A549 (cell line): ENCODE results near the gene HELT. TPM values are rescaled to one million over a fixed set of nuclear protein-coding genes. Genes with fewer than 3 reads are reported as not detected.

Experiments
- ATAC-seq, 2 experiments: fragments of 200-7000 bp in 1 of 2; fragments of >200 bp in 1 of 2; cut with Nextera tagmentation in 1 of 2; cut with Tn5 transposase in 1 of 2; 3 replicates each; pipeline versions ENCODE4 v1.8.0 to v1.9.1; 2018 to 2020; ENCODE audit warnings: mild to moderate bottlenecking in 1 of 2, moderate library complexity in 1 of 2
- CTCF ChIA-PET: fragments of 300-600 bp; sonication (Branson Sonifier 250); formaldehyde crosslinking; extraction: SDS; loops from one replicate; lab custom pipeline; 2021; ENCODE audit warnings: antibody characterized with exemption, inconsistent platforms; lab: Yijun Ruan, JAX
- POLR2A ChIA-PET: fragments of 350-600 bp; formaldehyde crosslinking; extraction: SDS; loops from one replicate; lab custom pipeline; 2021; ENCODE audit warnings: antibody characterized with exemption, inconsistent platforms; lab: Yijun Ruan, JAX
- DNase-seq, 2 experiments: peaks; one replicate each; pipeline versions ENCODE4 v3.0.0 to v3.0.0-alpha.2; 2011 to 2016; ENCODE audit warnings: low read depth in 1 of 2, low spot score in 1 of 2
- FAIRE-seq: peaks from 2 replicates; lab custom pipeline; 2011; peaks lifted over from hg19 to GRCh38; lab: Jason Lieb, UNC
- H3K27ac ChIP-seq, 2 experiments: fragments of >200 bp; sonication (Bioruptor Twin); formaldehyde crosslinking; 3 replicates each; pipeline ENCODE4 v1.5.1; 2016 to 2017
- H3K4me1 ChIP-seq: fragments of >200 bp; sonication (Bioruptor Twin); formaldehyde crosslinking; 3 replicates; pipeline ENCODE4 v1.6.1; 2016
- H3K4me2 ChIP-seq: fragments of >200 bp; sonication (Bioruptor Twin); formaldehyde crosslinking; 3 replicates; pipeline ENCODE4 v1.6.1; 2016
- H3K4me3 ChIP-seq: fragments of >200 bp; sonication (Bioruptor Twin); formaldehyde crosslinking; 3 replicates; pipeline ENCODE4 v1.5.1; 2016
- H3K9me3 ChIP-seq: fragments of >200 bp; sonication (Bioruptor Twin); formaldehyde crosslinking; 3 replicates; pipeline ENCODE4 v1.6.1; 2016
- BHLHE40 ChIP-seq: IDR thresholded peaks from 2 replicates; pipeline ENCODE4 v1.6.1; 2012; ENCODE audit warnings: low read depth, low read length, inconsistent platforms
- CBX8 ChIP-seq: fragments of 200-600 bp; sonication (generic); IDR thresholded peaks from 2 replicates; pipeline ENCODE4 v1.6.1; 2016
- CHD2 ChIP-seq: fragments of 150-350 bp; IDR thresholded peaks from 2 replicates; pipeline ENCODE4 v1.6.1; 2014; ENCODE audit warnings: low read length; ENCODE audit not compliant: partially characterized antibody
- EHF ChIP-seq: fragments of 250-450 bp; sonication (Bioruptor Pico); IDR thresholded peaks from 2 replicates; pipeline ENCODE4 v1.5.0; 2020; ENCODE audit warnings: mild to moderate bottlenecking
- EHMT2 ChIP-seq: fragments of 200-600 bp; sonication (generic); IDR thresholded peaks from 2 replicates; pipeline ENCODE4 v1.6.1; 2016; ENCODE audit warnings: antibody characterized with exemption, low read depth, mild to moderate bottlenecking, moderate library complexity
- ESRRA ChIP-seq: fragments of 150-350 bp; IDR thresholded peaks from 2 replicates; pipeline ENCODE4 v1.6.1; 2014; ENCODE audit warnings: mild to moderate bottlenecking, low read length, borderline replicate concordance
- FOXS1 ChIP-seq: fragments of 250-450 bp; sonication (Bioruptor Pico); IDR thresholded peaks from 2 replicates; pipeline ENCODE4 v1.5.0; 2020; ENCODE audit warnings: mild to moderate bottlenecking, moderate library complexity
- GATA3 ChIP-seq: IDR thresholded peaks from 2 replicates; pipeline ENCODE4 v1.6.1; 2012; ENCODE audit warnings: borderline replicate concordance
- JUNB ChIP-seq: fragments of >200 bp; sonication (Bioruptor Twin); formaldehyde crosslinking; IDR thresholded peaks from 2 replicates; pipeline ENCODE4 v1.6.1; 2016
- KDM5A ChIP-seq: fragments of 200-600 bp; sonication (generic); IDR thresholded peaks from 2 replicates; pipeline ENCODE4 v1.6.1; 2016; ENCODE audit warnings: antibody characterized with exemption, mild to moderate bottlenecking
- RAD21 ChIP-seq, 2 experiments: fragments of >200 bp in 1 of 2; sonication (Bioruptor Twin) in 1 of 2; formaldehyde crosslinking in 1 of 2; IDR thresholded peaks in 1 of 2; conservative IDR thresholded peaks in 1 of 2; 2 replicates in 1 of 2; 3 replicates in 1 of 2; pipeline ENCODE4 v1.6.1; 2012 to 2018; ENCODE audit warnings: inconsistent platforms in 1 of 2
- RCOR1 ChIP-seq: fragments of 150-350 bp; IDR thresholded peaks from 2 replicates; pipeline ENCODE4 v1.6.1; 2014; ENCODE audit warnings: antibody characterized with exemption, low read length, low read depth
- SMC3 ChIP-seq: fragments of >200 bp; sonication (Bioruptor Twin); formaldehyde crosslinking; IDR thresholded peaks from 3 replicates; pipeline ENCODE4 v1.6.1; 2018; ENCODE audit warnings: inconsistent platforms
- TFCP2L1 ChIP-seq: fragments of 250-450 bp; sonication (Bioruptor Pico); IDR thresholded peaks from 2 replicates; pipeline ENCODE4 v1.5.0; 2021; ENCODE audit warnings: mild to moderate bottlenecking
- ZFP36 ChIP-seq: fragments of 450-650 bp; IDR thresholded peaks from 2 replicates; pipeline ENCODE4 v1.6.1; 2014; ENCODE audit warnings: borderline replicate concordance; ENCODE audit not compliant: partially characterized antibody
- WGBS: methylation state at CpG from one replicate; pipeline ENCODE4 v1.1.6; 2017; ENCODE audit errors: missing lambda C conversion rate; 5-methylcytosine and 5-hydroxymethylcytosine counted together
- polyA plus RNA-seq, 4 experiments: library from polyadenylated mRNA; depleted of rRNA in 3 of 4; stranded (reverse); fragments of >200 nt; fragmentation: RNase III in 1 of 4; extraction: RNeasy Plus Mini Kit Qiagen cat#74134 plus additional on column Dnase treatment in 1 of 4; gene quantifications; 2 replicates in 3 of 4; 3 replicates in 1 of 4; pipeline ENCODE4 v1.2.3, GENCODE V29; 2011 to 2017
- TF ChIP-seq, protein P1 (sequence below): IDR thresholded peaks from 2 replicates; pipeline ENCODE4 v1.6.1; 2012; ENCODE audit warnings: low read depth, borderline replicate concordance
- TF ChIP-seq, protein P2 (sequence below): fragments of 250-450 bp; sonication (Bioruptor Pico); IDR thresholded peaks from 2 replicates; pipeline ENCODE4 v1.5.0; 2020; ENCODE audit warnings: low read depth, mild to moderate bottlenecking, moderate library complexity
- TF ChIP-seq, protein P3 (sequence below): fragments of 250-450 bp; sonication (Bioruptor Pico); IDR thresholded peaks from 2 replicates; pipeline ENCODE4 v1.5.0; 2021; ENCODE audit warnings: mild to moderate bottlenecking, moderate library complexity, borderline replicate concordance
- TF ChIP-seq, protein P4 (sequence below): fragments of 150-350 bp; IDR thresholded peaks from 2 replicates; pipeline ENCODE4 v1.6.1; 2014; ENCODE audit warnings: low read depth, mild to moderate bottlenecking, low read length

HELT gene
- polyA plus RNA-seq, 2 of the 4 experiments (the other 2 are of a cell fraction): not detected

DNA sequence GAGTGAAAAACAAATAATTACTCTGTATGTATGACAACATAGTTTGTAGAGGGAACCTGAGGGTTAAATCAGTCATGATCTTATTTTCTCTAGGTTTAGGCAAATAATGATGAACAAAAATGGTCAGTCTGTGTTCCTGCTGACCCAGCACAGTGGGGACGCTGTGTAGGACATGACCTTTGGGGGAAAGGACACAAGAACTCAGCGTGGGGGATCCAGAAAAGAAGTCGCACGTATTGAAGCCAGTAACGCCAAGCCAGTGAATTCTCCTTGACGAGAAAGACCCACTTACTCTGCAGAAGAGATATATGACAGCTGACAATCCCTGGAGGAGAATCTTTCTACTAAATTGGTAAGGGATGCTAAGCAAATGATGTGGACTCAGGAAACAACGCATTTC, 36.6 kb downstream of the HELT start:
- FAIRE-seq: no peak

DNA sequence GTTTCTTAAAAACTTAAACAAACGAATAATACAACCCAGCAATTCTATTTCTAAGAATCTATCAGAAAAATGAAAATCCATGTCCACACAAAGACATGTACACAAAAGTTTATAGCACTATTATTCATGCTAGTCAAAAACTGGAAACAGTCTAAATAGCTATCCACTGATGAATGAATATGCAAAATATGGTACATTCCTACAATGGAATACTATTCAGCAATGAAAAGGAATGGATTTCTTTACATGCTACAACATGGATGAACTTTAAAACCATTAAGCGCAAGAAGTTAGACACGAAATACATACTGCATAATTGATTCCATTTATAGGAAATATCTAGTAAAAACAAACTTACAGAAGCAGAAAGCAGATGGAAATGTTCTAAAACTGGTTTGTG, 43.3 kb downstream of the HELT start:
- TF ChIP-seq BHLHE40: no peak
- TF ChIP-seq, protein P1, sequence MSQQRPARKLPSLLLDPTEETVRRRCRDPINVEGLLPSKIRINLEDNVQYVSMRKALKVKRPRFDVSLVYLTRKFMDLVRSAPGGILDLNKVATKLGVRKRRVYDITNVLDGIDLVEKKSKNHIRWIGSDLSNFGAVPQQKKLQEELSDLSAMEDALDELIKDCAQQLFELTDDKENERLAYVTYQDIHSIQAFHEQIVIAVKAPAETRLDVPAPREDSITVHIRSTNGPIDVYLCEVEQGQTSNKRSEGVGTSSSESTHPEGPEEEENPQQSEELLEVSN: no peak
- no peak for TF ChIP-seq RCOR1
- TF ChIP-seq KDM5A: no peak
- TF ChIP-seq TFCP2L1: no peak
- TF ChIP-seq, protein P2, sequence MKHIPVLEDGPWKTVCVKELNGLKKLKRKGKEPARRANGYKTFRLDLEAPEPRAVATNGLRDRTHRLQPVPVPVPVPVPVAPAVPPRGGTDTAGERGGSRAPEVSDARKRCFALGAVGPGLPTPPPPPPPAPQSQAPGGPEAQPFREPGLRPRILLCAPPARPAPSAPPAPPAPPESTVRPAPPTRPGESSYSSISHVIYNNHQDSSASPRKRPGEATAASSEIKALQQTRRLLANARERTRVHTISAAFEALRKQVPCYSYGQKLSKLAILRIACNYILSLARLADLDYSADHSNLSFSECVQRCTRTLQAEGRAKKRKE: no peak
- TF ChIP-seq RAD21 (conservative IDR thresholded peaks at IDR 0.05 in 1 of 2, IDR thresholded peaks at IDR 0.05 in 1 of 2): no peak
- no peak for TF ChIP-seq SMC3
- no peak for TF ChIP-seq CBX8
- no peak for TF ChIP-seq FOXS1
- TF ChIP-seq, protein P3, sequence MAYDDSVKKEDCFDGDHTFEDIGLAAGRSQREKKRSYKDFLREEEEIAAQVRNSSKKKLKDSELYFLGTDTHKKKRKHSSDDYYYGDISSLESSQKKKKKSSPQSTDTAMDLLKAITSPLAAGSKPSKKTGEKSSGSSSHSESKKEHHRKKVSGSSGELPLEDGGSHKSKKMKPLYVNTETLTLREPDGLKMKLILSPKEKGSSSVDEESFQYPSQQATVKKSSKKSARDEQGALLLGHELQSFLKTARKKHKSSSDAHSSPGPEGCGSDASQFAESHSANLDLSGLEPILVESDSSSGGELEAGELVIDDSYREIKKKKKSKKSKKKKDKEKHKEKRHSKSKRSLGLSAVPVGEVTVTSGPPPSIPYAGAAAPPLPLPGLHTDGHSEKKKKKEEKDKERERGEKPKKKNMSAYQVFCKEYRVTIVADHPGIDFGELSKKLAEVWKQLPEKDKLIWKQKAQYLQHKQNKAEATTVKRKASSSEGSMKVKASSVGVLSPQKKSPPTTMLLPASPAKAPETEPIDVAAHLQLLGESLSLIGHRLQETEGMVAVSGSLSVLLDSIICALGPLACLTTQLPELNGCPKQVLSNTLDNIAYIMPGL: no peak
- no peak for TF ChIP-seq GATA3
- TF ChIP-seq ESRRA: no peak
- TF ChIP-seq CHD2: no peak
- TF ChIP-seq JUNB: no peak
- TF ChIP-seq, protein P4, sequence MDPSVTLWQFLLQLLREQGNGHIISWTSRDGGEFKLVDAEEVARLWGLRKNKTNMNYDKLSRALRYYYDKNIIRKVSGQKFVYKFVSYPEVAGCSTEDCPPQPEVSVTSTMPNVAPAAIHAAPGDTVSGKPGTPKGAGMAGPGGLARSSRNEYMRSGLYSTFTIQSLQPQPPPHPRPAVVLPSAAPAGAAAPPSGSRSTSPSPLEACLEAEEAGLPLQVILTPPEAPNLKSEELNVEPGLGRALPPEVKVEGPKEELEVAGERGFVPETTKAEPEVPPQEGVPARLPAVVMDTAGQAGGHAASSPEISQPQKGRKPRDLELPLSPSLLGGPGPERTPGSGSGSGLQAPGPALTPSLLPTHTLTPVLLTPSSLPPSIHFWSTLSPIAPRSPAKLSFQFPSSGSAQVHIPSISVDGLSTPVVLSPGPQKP: no peak
- no peak for TF ChIP-seq EHF (CRISPR knock-in tag)
- H3K4me1 ChIP-seq: no peaks in the 10 kb centered on the region
- no peaks in the 10 kb centered on the region for H3K9me3 ChIP-seq
- FAIRE-seq (no peak), DNase-seq (no peak), ATAC-seq (no peak)
- WGBS: 32% methylated on average over 3 of the region's 3 CpGs
- ChIA-PET CTCF (no interaction called here), POLR2A (no interaction called here)
- no peak overlapping the region for H3K4me3 ChIP-seq
- no peak overlapping the region for H3K4me2 ChIP-seq
- H3K27ac ChIP-seq: no peak overlapping the region

More for the DNA sequence above, 36.6 kb downstream of the HELT start:
- no peak for TF ChIP-seq ZFP36
- no peak overlapping the region for H3K27ac ChIP-seq
- no peaks in the 10 kb centered on the region for H3K4me1 ChIP-seq
- WGBS: 56% methylated on average over 7 of the region's 7 CpGs
- ChIA-PET POLR2A (no interaction called here), CTCF (no interaction called here)
- H3K9me3 ChIP-seq: no peaks in the 10 kb centered on the region
- no peak for ATAC-seq
- no peak overlapping the region for H3K4me3 ChIP-seq
- DNase-seq: no peak
- H3K4me2 ChIP-seq: no peak overlapping the region

DNA sequence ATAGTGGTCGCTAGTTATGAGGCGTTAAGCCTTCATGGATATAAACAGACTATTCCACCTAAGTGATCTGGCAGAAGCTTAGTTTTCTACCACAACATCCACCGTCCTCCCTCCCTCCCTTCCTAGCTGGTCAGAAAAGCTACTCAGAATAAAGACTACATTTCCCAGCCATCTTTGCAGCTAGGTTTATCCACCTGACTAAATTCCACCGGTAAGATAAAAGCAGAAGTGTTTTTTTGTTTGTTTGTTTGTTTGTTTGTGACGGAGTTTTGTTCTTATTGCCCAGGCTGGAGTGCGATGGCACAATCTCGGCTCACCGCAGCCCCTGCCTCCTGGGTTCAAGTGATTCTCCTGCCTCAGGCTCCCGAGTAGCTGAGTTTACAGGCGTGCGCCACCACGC, 44.3 kb downstream of the HELT start:
- ChIA-PET POLR2A (no interaction called here), CTCF (interaction anchor here (1.2 kb wide), 1 partner anchor 22 kb away, joined by 3 read pairs; no protein-coding TSS in a partner anchor)
- FAIRE-seq (no peak), DNase-seq (no peak), ATAC-seq (no peak)
- no peaks in the 10 kb centered on the region for H3K9me3 ChIP-seq
- no peak overlapping the region for H3K27ac ChIP-seq
- no peak overlapping the region for H3K4me3 ChIP-seq
- H3K4me1 ChIP-seq: no peaks in the 10 kb centered on the region
- H3K4me2 ChIP-seq: no peak overlapping the region
- 57% methylated on average over 11 of the region's 12 CpGs for WGBS
- TF ChIP-seq, protein P2: no peak
- no peak for TF ChIP-seq EHMT2
